ENCODE measurements around the gene NOTCH4.
"Not testable (repeated sequence)": the region's sequence is repeated elsewhere in the genome, so short reads cannot be mapped to it uniquely, and the experiment has no call there.

NOTCH4 gene

DNA sequence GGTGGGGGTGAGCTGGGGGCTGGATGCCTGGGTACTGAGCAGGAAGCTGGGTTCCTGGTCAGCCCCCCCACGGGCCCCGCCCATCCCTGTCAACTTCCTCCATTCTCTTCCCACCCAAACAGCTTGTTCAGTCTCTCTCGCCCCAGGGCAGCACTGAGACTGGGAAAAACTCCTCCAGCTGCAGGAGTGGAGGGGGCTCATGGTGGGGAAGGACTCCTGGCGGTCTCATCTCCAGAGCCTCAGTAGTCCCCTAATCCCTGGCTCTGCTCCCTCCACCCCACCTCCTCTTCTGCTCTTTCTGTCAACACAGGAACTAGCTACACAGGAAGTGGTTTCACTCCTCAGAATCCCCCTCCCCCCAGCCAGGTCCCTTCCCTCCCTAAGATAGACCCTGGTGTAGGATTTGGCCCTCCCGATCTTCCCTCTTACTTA, 31.2 kb downstream of the NOTCH4 start, which contains the start of gene GPSM3:
TSS of gene GPSM3 (minus strand) at position 36 of the 432 bp plus-strand sequence. CDS start 130 bp downstream, outside the sequence.
- DNase-seq, result peak; percentile 60

DNA sequence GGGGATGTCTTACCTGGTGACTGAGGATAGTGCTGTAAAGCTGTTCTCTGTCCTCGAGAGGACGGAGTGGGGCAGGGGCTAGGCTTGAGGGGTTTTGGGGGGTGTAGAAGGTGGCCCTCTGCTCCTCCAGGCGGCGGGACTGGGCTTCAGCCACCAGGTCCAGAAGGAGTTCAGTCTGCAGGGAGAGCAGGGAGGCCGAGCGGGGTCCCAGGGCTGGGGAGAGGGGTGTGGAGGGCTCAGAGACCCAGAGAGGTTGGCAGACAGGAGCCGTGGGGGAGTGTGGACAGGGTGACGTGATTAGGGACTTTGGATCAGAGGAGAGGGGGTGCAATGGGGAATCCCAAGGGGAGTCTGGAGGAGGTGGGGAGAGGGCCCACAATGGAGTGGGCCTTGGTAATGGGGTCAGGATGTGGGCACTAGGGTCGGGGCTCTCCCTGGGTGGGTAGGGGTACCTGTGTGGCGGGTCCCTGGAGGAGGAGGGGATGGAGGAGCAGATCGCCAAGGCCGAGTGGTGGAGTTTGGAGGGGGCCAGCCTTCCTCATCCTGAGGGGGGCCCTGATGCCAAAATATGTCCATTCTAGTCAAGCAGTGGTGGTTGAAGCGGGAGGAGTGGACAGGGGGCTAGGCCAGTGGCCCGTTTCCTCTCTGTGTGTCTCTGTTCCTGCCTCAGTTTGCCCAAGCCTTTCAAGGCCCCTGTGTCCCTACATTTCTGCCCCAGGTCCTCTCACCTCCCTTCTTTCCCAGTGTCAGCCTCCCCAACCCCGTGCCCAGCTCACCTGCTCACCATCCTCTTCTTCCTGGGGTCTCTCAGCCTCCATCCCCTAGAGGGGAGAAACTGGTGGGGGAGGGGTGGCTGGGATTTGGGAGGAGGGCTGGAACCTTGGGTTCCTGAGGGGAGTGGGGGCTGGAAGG, 31.9 kb downstream of the NOTCH4 start:
- DNase-seq, result no peak

DNA sequence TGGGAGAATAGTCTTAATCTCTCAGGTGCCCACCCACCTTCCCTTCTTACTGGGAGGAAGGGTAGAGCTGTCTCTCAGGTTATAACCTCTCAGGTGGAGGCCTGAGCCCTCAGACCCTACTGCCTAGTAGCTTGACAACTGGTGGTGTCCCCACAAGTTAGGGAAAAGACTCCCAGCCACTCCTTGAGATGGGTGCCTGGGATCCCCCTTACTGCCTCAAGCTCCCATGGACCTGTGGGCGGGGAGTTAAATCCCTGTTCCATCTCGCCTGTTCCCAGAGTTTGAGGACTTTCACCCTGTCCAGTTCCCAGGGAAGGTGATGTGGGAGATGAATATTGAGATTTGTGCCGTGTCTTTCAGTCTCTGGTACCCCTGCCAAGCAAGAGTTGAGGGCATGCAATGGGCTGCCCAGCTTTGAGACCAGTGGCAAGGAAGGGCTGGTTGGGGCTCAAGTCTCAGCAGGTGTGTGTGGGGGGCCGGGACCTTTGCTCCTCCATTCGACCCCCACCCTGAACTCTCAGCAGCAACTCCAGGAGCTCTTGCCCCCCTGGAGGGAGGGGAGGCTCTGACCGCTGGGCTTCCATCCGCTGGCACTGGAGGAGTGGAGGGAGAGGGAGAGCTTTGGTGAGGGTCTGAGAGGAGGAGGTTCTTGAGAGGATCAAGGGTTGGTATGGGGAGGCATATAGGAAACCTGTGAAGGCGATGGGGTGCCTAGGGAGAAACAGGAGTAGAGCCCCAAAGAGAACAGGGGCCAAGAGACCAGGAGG, 32.8 kb downstream of the NOTCH4 start:
- no peak for DNase-seq

DNA sequence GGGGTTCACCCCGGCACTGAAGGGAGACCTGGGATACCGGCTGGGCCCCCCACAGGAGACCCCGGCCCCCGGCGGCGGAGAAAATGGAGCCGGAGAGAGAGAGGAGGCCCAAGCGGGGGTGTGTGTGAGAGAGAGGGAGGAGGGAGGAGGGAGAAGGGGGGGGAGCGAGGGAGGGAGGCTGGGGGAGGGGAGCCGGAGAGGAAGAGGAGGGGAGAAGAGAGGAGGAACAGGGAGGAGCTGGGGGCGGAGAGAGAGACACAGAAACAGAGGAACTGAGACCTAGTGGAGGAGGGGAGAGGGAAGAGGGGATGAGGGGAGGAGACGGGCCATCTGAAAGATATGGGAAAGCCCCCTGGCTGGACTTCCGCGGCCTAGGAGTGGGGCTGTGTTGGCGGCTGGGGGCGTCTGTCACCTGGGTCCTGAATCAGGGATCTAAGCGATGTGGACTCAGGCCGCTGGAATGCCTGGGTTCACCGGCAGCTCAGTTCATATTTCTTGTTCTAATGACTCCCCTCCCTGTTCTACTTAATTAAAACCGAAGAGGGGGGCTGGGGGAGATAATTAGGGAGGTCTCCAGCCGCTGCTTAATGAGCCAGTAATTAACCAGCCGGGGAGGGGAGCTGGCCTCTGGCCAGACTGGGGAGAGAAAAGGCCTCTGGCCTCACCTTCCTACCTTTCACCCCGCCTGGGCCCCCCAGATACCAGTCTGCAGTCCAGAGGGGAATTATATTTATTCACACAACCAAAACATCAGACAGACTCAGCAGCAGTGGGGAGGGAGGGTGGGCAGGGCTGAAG, 33.6 kb downstream of the NOTCH4 start, which contains the start of gene PBX2:
TSS of gene PBX2 (minus strand) at position 149 of the 798 bp plus-strand sequence. CDS start 287 bp downstream, outside the sequence.
- peak; percentile 95 for DNase-seq

DNA sequence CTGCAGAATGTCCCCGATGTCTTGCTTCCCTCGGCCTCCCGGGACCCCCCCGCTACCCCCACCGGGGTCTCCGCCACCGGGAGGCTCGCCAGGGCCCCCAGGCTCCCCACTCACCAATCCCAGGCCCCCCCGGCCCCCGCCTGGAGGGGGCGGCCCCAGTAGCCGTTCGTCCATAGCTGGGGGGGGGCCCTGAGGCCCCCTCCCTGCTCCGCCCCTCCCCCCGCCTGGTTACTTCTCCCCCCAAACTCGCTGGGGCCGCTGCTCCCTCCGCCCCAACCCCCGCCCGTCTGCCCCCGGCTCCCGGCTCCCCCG, 34.2 kb downstream of the NOTCH4 start:
- DNase-seq, result no peak

DNA sequence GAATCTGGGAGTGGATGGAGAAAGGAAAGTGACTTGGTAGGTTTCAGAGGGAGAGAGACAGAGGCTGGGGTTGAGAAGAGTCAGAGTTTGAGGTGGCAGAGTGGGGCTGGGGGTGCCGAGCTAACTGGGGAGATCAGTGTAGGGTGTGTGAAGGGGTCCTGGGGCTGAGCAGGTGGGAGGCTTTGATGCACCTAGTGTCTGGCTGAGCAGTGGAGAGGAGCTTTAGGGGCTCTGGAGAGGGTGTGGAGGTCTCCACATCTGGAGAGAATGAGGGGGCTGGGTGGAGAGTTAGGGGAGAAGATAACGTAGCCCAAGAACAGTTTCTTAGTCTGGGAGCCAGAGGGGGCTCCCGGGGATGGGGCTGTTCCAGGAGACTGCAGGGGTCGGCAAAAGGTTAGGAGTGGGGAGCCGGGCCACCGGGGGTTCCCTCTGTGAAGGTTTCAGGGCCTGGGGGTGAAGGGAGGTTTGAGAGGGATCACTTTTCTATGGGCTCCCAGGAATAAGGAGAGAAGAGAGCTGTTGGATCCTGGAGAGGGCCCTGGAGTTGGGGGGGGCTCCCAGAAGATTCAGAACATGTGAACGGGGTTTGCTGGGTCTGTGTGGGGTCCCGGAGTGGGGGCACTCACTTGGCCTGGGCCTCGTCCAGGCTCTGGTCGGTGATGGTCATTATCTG, 34.7 kb downstream of the NOTCH4 start:
- DNase-seq, result no peak

DNA sequence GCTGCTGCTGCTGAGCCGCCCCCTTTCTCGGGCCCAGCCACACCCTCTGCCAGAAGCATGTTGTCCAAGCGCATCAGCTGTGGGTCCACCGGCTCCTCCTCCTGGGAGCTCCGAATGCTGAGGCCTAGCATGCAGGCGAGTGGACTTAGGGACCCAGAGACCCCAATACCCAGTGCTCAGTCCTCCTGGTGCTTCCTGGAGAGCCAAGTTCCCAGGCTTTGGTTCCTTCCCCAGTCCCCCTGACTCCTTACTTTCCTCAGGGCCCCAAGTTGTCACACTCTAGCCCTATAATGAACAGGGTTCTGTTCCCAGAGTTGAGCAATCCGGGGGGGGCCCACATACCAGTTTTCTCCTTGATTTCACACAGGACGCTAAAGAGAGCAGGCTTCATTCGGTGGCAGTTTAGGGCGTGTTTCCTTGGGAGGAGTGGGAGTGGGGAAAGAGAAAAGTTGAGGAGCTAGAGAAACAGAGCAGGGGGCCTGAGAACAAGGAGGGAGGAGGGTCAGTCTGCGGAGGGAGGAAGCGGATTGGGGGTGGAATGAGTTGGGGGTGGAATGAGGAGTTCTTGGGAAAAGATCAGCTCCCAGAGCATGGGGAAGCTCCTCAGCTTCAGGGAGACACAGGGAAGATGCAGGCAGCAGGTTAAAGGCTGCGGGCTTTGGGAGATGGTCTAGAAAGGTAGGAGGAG, 35.3 kb downstream of the NOTCH4 start:
- DNase-seq, result peak; percentile 19

DNA sequence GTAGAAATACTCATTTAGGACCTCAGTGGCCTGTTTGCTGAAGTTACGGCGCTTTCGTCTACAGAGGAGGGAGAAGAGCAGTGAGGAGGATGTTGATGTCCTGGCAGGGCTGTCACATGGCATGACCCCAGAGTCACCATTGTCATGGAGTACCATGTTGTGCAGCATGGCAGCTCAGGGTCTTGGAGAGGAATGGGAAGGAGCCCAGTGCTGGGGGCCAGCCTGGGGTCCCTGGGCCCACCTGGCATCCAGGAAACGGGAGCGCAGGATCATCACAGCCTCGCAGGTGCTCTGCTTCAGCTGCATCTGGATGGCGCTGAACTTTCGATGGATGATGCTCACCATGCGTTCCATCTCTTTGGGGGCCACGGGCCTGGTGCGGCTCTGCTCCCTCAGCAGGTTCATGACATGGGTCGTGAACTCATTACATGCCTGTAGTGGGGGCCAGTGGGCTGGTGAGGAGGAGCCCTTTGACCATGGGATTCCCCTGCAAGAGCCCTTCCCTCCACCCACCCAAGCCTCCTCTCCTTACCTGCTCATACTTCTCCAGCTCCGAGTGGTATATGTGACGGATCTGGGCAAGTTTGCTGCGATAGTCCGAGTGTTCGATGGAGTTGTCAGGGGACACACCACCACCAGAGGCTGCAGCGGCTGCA, 36.0 kb downstream of the NOTCH4 start:
- DNase-seq, result not testable (repeated sequence)

DNA sequence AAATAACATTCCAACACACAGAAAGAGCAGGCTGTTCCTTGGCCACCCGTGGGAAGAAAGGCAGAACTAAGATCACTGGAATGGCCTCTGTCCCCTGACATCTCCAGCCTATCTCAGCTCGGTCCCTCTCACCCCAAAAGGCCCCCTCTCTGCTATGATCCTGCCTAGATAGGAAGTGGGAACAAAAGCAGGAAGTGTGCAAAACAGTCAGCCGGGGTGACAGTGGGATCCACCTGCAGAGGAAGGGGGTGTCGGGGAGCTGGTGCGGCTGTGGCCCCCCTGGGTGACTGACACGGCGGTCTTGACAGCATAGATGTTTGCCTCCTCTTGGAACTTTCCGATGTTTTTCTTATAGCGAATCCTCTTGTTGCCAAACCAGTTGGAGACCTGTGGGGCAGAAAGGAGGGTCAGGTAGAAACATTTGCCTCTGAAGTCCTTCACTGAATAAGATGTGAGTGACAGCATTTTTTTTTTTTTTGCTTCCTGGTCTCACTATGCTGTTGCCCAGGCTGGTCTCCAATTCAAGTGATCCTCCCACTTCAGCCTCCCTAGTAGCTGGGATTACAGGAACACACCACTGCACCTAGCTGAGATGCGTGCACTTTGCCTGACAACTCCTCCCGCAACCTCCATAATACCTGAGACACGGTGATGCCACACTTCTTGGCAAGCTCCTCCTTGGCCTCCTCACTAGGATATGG, 36.7 kb downstream of the NOTCH4 start:
- no peak for DNase-seq

DNA sequence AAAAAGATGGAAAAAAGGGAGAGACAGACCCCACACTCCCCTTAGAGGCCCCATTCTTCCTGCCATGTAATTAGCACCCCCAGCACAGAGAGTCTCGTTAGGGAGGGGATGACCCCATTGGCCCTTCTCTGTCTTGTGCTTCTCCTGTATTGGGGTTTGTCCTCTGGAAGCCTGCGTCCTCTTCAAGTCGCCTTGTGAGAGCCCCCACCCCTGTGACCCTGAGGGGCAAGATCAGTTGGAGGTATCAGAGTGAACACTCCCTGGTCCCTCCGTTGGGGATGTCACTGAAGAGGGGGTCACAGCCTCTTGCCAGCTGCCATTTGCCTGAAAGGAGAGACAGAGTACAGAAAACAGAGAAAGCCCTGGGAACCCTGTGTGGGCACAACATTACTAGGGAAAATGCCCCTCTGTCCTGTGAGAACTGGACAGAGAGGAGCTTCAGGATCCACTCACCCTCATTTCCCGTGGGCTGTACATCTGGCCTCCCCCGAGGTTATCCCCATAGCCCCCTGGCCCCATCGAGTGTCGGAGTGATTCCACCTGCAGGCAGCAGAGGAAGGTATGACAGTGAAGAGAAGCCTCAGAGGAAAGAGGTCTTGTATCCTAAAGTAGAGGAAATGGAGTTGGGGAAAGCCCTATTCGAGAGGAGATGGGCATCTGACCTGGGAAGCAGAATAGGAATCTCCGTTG, 37.6 kb downstream of the NOTCH4 start:
- not testable (repeated sequence) for DNase-seq

DNA sequence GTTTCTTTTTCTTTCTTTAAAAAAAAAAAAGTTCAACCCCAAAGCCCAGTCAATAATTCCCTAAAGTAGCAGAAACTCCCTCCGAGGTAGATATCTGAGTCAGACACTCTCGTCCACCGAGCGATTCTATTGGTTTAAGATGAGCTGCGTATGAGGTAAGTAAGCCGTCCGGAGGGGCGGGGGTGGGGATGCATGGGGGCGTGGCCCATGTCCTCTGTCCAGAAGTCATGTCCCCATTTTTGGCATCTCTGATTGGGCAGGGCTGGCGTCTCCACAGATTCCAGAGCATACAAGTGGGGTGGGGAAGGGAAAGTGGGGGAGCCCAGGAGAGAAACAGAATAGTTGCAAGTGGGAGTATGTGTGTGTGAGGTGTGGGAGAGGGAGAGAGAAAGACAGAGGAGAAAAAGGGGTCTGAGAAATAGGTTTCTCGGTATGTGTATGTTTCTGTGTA, 38.2 kb downstream of the NOTCH4 start:
- peak; percentile 84 for DNase-seq

DNA sequence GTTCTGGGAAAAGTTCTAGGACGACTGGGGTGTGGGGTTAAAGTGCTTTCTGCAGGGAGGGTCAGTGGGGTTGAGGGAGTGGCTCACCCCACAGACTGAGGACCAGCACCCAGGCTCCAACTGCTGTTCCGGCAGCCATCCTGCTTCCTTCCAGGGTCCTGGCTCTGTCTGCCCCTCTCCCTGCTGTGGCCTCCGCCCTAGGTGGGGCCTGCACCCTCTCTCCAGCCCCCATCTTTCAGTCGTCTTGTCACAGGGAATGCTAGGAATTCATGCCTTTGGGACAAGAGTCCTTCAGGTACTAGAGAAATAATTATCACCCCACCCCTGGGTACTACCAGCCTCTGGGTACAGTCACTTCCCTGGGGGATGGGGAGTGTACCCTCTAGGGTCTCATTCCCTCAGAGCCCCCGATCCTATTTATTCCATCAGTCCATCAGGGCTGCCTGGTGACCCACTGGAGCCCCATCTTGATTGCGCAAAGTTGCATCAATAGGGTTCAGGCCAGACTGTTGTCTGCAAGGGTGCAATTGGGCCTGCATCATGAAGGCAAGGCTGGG, 39.7 kb downstream of the NOTCH4 start, which contains the start of gene AGER:
TSS of gene AGER (minus strand) at position 170 of the 557 bp plus-strand sequence. CDS start at position 139, 31 bp downstream.
- DNase-seq, result no peak

DNA sequence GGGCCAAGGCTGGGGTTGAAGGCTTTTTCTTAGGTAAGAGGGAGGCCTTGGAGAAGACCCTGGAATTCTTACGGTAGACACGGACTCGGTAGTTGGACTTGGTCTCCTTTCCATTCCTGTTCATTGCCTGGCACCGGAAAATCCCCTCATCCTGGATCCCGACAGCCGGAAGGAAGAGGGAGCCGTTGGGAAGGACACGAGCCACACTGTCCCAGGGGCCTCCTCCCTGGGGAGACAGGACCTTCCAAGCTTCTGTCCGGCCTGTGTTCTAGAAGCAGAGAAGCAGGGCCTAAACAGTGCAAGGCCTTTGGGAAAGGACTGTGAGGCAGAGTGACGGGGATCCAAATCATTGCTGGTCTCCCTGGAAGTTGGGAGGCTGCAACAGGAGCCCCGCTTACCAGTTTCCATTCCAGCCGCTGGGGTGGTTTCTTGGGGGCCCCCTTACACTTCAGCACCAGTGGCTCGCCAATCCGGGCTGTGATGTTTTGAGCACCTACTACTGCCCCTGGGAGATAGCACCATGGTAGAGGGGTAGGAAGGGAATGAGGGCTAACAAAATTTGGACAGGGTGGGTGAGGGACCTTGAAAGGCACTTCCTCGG, 40.3 kb downstream of the NOTCH4 start:
- DNase-seq, result no peak

DNA sequence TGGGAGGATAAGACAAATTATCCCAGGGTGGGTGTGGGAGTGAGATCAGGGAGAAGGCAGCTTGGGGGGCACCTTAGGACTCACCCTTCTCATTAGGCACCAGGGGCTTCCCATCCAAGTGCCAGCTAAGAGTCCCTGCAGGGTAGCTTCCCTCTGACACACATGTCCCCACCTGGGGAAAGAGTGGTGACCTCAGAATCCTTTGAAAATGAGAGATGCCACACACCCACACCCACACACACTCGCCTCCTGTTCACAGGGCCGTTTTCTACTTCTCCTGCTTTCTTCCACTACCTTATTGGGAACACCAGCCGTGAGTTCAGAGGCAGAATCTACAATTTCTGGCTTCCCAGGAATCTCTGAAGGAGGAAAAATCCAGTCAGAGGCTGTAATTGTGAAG, 40.8 kb downstream of the NOTCH4 start:
- DNase-seq, result no peak

DNA sequence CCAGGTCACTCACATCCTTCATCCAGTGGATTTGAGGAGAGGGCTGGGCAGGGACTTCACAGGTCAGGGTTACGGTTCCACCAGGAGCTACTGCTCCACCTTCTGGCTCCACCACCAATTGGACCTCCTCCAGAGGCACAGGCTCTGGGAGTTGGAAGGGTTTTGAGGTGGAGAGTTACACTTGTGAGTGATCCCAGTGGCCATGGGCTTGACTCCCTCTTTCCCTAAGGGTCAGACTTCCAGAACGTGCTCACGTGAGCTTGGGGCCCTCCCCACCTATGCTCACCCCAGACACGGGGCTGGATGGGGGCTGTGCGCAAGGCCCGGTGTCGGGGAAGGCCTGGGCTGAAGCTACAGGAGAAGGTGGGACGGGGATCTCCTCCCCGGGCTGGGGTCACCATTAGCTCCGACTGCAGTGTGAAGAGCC, 41.3 kb downstream of the NOTCH4 start:
- no peak for DNase-seq

DNA sequence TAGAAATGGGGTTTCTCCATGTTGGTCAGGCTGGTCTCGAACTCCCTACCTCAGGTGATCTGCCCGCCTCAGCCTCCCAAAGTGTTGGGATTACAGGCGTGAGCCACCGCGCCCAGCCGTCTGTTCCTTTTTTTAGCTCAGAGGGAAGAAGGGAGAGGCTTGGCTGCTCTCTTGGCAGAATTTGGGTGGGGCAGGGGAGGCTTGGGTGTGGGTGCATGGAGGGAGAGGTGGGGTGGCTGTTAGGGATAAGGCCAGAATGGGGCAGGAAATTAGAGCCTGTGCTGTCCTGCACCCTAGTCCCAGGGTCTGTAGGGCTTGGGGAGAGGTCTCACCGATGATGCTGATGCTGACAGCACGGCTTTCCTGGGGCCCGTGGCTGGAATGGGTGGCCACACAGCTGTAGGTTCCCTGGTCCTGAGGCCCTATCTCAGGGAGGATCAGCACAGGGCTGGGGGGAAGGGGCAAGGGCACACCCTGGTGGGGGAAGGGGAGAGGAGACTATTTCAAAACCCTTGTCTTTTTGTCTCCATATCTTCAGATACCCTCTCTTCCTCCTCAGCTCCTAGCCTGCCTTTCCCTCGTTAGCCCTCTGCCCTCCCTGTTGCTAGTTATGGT, 41.8 kb downstream of the NOTCH4 start:
- DNase-seq, result no peak

DNA sequence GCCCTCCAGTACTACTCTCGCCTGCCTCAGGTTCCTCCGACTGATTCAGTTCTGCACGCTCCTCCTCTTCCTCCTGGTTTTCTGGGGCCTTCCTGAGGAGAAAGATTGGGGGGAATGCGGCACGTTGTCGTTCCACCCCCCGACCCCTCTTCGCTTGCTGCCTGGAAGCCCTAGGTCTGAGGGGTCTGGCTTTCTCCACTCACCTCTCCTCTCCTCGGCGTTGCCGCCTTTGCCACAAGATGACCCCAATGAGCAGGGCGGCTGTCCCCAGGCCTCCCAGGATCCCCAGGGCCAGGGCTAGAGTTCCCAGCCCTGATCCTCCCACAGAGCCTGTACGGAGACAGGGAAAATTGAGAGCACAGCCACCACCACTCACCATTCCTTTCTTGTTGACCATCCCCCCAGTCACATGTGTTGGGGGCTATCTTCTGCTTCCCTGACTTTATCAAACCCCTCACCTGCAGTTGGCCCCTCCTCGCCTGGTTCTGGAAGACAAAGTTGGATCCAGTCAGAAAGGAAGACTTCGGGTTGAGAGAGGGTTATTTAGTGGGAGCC, 42.6 kb downstream of the NOTCH4 start:
- DNase-seq, result no peak
